Endometrium (tissue), 2 donors: Measurements from ENCODE around the gene MBD1.
A peak's percentile ranks its signal among the peaks of the same experiment; 100 is the strongest.
"Not testable (repeated sequence)": the region's sequence is repeated elsewhere in the genome, so short reads cannot be mapped to it uniquely, and the experiment has no call there.

Experiments used
- FAIRE-seq: peaks from 2 replicates; lab custom pipeline; 2012; peaks lifted over from hg19 to GRCh38; lab: Jason Lieb, UNC
- donor health status: control.
- donor health status: control.

The MBD1 gene

DNA sequence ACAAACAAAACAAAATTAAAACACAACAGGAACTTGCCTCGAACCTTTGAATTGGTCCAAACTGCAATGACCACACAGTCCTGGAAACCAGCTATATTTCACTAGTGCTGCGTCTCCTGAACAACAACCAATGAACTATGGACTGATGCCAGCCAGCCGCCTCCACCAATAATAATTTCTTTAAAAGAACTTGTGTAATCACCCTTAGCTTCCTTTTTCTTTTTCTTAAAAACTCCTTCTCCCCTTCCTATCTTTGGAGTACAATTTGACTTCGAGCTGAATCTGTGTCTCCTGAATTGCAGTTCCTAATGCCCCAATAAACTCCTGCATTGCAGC lies 7.8 kb upstream of the MBD1 start:
- FAIRE-seq: no peak

DNA sequence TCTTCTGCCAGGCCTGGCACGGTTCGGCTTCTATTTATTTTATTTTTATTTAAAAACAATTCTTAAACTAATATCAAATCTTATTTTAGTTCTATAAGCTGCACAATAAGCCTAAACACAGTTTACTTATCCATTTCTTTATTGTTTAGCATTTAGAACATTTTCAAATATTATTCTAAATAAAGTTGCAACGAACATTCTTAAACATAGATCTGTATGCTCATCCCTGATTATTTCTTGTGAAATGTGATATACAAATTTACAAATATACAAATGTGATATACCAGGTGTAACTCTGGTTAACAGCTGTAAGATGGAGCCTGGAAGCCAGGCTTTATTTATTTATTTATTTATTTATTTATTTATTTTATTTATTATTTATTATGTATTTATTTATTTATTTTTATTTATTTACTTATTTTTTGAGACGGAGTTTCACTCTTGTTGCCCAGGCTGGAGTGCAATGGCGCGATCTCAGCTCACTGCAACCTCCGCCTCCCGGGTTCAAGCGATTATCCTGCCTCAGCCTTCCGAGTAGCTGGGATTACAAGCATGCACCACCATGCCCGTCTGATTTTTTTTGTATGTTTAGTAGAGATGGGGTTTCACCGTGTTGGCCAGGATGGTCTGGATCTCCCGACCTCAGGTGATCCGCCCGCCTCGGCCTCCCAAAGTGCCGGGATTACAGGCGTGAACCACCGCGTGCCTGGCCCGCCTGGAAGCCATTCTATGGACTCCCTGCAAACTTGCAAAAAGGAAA lies 7.2 kb upstream of the MBD1 start:
- FAIRE-seq: not testable (repeated sequence)

DNA sequence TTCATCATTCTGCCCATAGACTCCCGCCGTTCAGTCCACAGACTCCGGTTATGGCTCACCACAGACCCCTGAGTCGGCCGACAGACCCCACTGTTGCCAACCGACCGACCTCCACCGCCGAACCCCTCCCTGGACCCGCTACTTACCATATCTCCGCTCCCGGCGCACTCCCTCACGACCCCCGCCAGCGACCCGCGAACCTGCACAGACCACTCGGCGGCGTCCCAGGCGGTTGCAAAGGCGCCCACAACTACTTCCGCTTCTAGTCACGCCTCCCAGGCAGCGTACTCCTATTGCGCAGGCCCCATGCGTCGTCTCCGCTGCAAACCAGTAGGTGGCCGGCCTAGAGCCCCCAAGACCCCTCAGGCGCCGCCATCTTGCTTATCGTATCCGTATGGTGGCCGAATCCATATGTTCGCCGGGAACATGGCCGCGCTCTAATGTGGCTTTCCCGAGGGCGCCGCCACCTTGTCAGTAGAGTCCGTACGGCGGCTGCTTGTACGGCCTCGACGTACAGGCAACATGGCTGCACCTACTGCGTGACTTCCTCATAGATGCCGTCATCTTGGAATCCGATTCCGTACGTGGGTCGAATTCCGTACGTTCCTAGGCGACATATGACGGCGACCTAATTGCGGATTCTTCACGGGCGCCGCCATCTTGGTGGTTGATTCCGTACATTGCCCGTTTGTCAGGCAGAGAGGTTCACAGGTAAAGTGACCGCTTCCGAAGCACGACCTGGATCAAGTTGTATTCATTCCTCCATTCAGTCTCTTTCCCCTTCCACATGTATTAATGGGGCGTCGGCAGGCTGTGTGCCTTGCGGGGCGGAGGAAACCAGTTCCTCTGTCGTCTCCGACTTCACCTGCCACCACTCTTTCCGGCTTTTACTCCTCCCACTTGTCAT lies 6.4 kb upstream of the MBD1 start, which contains the start of gene CXXC1:
Gene CXXC1 (minus strand): TSS at position 252 of the 907 bp plus-strand sequence. CDS start 103 bp downstream, at position 149.
- peak; percentile 99 for FAIRE-seq

DNA sequence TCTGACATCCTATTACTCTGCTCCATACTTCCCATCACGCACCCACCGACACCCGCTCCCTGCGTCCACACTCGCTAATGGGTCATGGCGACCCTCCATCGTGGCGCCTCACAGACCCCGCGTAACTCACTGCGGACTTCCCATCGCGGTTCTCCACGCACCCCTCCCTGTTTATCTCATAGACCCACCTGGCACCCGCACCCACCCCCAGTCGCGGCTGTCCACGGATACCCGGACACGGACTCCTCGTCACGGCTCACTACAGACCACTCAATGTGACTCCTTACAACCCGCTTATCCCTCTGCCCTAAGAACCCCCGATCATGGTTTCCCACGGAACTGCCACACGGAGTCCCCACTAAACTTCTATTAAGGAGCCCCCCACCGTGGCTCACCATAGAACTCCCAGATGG lies 5.7 kb upstream of the MBD1 start:
- no peak for FAIRE-seq

DNA sequence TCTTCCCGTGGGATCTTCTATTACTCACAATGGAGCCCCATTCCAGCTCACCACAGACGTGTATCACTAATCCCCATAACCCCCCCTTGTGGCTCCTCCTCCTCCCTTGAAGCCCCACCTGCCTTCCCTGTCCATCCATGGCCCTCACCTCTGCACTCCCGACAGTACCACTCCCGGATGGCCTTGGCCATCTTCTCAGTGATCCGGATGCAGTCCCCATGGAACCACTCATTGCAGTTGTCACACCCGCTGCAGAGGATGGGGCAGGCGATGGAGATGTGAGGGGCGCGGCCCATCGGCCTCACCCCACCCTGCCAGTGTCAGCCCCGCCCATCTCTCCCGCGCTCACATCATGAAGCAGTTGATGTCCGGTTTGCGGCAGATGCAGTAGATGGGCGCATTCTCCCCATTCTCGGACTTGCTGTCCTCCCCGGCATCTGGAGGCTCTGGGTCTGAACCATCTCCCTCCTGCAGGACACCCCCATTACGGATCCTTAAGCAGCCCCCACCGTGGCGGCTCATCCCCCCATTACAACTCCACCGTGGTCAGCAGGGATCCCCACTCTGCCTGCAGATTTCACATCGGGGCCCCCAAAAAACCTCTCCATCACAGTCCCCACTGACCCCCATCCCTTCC lies 5.2 kb upstream of the MBD1 start:
- no peak for FAIRE-seq

DNA sequence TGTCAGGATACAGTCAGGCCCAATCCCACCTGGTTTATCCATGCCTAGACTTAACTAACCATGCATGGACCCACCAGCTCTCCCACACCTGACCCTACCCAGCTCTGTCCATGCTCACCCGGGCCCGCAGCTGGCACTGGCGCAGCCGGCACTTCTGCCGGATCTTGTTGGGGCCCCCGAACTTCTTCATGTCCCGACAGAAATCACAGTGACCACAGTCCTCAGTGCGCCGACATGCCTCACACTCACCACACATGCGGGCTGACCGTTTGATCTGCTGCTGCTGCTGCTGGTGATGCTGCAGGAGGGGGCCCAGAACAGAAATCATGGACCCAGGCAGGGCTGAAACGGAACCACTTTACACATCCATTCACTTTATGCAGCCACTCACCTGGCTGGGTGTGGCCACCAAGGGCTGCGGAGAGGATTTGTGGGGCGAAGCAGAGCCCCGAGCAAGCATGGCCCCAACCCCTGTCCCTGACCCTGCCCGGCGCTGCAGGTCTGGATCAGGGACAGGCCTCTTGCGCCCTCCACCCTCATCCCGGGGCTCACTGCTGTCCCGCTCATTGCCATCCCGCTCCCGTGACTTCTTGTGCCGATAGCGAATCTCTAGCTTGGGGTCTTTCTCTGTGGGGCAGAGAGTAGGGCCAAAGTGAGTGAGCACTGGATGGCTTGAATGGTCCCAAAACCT lies 4.5 kb upstream of the MBD1 start:
- FAIRE-seq: no peak

DNA sequence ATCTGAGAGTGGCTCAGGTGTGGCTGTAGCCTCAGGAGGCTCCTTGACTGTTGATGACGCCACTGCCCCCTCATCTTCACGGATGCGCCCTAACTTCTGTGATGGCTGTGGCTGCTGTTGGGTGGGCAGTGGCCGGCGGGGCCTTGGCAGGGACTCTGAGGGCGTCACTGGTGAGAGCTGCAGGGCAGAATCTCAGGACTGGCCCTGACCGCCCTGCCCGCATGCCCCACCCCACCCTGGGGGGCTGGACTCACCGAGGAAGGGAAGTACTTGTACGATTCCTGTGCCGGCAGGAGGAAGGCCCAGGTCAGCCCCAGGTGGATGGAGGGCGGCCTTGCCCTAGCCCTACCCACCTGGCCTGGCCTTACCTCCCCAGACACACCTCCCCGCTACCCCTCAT lies 3.7 kb upstream of the MBD1 start:
- FAIRE-seq: no peak

DNA sequence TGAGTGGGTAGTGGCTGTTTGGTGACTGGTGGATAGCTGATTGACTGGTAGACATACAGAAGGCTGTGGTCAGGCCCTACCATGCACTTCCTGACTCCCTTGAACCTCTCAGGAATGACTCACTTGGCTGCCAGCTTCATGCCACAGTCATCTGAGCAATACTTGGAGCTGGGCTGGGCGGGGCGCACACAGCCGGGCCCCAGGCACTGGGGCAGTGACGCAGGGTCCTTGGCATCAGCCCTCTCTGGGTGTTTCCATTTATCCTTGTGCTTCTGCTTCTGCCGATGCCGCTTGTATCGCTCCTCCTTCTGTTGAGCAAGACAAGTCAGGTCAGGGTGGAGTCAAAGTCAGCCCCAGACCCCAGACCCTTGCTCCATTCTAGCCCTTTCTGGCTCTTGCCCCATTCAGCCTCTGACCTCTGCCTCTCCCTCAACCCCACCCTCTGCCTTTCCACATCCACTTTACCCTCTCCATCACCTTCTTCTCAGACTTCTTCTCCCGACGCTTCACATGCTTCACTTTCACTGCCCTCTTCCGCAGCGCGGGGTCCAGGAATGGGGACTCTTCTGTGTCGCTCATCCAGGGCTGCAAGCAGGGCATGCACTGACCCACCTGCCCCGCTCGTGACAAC lies 3.0 kb upstream of the MBD1 start:
- FAIRE-seq: no peak

DNA sequence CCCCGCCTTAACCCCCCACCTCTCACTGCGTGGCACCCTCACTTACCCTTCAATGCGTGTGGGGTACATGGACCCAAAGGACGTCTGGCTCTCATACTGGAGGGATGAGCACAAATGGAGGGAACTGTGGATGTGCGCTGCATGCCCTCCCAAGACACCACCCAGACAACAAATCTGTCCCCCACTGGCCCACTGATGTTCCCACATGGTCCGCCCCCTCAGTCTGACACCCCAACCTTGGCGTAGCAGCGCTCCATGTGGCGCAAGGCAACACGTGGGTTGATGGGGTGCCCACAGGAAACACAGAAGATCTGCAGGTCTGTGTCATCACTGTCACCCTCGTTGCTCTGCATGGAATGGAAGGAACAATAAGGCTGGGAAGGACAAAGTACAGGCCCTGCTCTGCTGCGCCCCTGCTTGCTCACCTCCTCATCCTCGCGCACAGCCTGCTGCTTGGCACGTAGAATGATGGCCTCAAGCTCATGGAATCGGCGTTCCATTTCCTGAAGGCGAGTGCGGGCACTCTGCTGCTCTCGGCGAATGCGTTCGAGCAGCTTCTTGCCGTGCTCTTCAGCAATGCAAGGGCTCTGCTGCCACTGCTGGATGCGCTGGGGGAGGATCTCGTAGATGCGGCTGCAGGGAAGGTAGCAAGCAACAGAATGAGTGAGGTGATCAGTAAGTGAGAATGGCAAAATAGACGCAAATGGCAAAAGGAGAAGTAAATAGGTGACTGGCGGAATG lies 2.3 kb upstream of the MBD1 start:
- FAIRE-seq: no peak

DNA sequence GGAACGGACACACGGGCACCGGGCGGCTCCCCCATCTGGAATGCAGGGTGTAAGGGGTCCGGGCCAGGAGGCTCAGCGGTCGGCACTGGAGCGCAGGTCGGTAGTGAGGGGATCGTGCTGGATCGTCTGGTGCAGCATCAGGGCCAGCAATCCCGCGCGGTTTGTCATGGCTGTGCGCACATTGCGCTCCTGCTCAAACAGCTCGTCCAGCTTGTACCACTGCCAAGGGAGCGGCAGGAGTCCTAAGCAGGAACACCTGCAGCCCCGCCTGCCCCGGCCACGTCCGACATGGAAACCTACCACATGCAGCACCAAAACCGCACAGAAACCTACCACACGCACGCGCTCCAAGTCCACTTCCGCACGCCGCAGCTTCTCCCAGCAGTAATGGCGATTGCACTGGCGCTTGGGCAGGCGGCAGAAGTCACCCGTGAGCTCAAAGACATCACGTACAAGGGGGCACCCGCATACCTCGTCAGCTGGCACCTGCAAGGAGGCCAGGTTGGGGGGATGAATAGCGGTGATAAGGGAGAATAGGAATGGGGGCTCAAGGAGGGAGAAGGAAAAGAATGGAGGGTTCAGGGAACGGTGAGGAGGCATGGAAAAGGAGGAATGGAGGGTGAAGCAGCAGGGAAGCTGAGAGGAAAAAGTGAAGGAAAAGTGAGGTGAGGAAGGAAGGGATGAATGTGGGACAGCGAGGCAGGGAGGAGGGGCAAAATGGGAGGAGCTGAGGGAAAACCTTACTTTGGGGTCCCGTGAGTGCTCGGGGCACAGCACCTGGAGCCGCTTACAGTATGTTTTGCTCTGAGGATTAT lies 1.4 kb upstream of the MBD1 start:
- no peak for FAIRE-seq

DNA sequence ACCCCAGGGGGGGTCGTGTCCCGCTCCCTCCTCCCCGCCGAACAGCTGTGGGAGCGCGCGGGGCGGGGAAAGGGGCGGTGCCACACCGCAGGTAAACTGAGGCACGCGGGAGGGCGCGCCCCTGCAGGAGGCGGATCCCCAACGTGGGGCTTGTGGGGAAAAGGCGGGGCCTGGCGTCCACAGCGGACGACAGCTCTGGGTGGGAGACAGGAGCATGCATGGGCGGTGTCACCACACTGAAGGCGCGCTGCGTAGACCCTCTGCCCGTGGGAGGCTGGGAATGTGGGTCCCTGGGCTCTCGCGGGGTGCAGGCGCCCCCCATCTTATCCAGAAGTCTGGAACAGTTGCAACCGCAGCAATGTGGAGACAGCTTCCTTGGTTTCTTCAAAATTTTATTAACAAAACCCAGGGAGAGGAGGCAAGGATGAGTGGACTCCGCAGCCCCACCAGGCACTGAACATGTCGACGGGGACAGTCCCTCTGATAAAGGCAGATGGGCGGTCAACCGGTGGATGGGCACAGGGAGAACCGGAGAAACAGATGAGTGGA lies 723 bp upstream of the MBD1 start:
- no peak for FAIRE-seq

DNA sequence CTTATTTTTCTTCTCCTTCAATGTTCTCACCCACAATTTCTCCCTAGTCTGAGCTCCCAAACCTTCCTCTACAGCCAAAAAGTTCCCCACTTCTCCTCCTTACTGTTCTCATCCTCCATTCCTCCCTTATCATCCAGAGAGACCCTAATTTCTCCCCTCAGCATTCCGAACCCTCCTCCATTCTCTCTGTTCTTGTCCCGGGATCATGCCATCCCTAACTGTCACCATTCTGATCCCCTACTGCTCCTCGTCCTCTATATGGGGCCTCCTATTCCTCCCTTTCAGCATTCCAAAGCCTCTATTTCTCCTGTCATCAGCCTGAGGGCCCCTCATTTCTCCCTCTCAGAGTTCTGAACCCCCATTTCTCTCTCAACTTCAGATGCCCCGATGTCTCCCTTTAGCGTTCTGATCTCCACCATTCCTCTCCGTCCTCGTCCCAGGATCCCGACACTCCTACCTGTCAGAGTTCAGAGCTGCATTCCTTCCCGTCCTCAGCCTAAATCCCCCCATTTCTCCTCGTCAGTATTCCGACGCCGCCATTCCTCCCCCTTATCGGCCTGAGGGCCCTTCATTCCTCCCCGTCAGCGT lies 522 bp downstream of the MBD1 start:
- FAIRE-seq: no peak

DNA sequence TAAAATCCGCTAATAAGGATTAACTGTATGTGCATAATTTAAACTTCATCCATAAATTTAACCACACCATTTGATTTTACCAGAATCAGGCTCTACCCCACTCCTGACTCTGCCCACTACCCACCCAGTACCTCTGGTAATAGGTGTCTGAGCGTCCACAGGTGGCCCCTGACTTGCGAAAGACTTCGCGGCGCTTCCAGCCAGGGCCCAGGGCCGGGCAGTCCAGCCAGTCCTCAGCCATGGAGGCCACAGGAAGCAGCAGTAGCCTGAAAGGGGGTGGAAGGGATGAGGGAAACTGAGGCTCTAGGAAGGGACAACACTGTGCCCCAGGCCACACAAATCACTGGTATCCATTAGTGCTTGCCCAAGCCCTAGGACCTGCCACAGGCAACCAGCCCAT lies 1.6 kb downstream of the MBD1 start:
- FAIRE-seq: no peak

DNA sequence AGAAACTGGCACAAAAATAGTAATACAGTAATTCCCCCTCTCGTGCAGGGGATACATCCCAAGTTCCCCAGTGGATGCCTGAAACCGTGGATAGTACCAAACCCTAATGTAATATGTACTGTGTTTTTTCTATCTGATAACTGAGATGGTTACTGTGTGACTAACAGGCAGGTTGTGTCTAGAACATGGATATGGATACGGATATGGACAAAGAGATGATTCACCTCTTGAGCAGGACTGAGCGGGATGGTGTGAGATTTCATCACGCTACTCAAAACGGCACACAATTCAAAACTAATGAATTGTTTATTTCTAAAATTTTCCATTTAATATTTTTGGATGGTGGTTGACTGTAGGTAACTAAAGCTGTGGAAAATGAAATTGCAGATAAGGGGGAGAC lies 3.4 kb downstream of the MBD1 start:
- no peak for FAIRE-seq

DNA sequence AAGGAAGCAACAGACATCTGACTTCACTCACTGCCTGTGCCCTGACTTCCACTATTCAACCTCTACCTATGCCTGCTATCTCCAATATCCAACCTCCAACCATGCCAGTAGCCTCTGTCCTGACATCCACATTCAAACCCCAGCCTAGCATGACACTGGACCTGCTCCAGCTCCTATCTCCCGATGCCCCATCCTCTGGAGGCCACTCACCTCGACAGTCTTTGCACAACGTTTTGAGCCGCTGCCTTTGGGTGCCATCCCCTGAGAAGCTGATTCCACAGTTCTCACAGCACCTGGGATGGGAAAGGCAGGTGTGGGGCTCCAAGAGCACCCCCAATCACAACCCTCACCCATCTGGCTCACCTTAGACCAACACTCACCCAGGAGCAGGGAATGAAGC lies 4.9 kb downstream of the MBD1 start:
- no peak for FAIRE-seq

DNA sequence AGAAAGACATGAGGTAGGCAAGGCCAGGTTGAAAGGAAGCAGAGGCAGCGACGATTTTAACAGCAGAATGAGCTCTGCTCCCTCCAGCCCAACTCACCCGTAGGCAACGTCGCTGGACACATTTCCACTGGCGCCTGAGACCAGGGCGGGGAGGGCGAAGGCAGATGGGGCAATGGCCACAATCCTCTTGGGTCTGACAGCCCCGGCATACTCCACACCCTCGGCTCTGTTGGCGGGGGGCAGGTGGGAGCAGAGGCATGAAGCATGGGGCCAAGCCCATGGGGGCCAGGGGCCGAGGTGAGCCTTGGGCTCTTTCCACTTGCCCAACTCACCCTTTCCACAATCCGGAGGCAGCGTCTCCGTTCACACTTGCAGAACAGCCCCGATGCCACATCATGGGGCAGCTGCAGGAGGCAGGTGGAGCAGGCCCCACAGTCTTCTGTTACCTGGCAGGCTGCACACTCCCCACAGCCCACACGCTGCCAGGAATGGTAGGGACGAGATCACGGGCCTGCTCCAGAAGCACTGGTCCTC lies 5.8 kb downstream of the MBD1 start:
- FAIRE-seq: no peak

DNA sequence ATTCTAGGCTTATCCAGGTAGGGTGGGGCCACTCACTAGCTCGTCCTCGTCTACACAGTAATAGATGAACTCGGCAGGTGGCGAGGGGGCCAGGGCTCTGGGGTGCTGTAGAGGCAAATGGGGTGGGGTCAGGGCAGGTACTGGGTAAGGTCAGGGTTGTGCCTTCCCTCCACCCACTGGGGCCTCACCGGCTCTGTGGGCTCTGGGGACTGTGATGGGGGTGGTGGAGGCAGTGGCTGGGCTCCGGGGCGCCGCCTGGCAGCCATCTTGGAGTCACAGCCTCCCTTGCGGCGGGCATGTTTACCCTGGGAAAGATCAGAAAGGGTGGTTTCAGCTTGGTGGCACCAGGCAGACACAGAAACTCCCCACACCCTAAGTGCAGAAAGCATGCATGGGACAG lies 6.4 kb downstream of the MBD1 start:
- no peak for FAIRE-seq

DNA sequence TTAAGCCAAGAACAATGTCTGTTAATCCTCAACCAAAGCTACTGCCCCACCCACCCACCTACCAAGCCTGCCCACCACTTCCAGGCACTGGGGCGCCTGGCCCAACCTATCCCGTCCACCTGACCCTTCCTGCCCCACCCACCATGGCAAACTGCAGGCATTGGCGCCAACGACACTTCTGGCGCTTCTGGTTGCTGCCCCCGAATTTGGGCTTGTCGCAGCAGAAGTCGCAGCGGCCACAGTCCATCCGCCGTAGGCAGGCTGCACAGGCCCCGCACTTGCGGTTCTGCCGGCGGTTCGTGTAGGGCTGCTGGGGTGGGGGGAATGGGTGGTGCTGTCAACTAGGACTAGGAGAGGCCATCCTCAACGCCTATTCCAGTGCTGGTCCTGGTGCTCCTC lies 7.3 kb downstream of the MBD1 start:
- no peak for FAIRE-seq
